DND-41 (cell line): ENCODE measurements around the gene STAG3.
"Not testable (repeated sequence)": the region's sequence is repeated elsewhere in the genome, so short reads cannot be mapped to it uniquely, and the experiment has no call there.

ENCODE experiments used
- ATAC-seq: fragments of 200-7000 bp; cut with Tn5 transposase; 3 replicates; pipeline ENCODE4 v1.9.1; 2021; ENCODE audit warnings: low read depth; ENCODE audit not compliant: insufficient read depth
- DNase-seq: peaks from one replicate; pipeline ENCODE4 v3.0.0-alpha.2; 2020
- H2AFZ ChIP-seq: 2 replicates; pipeline ENCODE4 v1.6.0; 2012; ENCODE audit warnings: low read depth, low read length
- H3K27ac ChIP-seq: 2 replicates; pipeline ENCODE4 v1.5.1; 2012; ENCODE audit warnings: low read length, inconsistent platforms
- H3K27me3 ChIP-seq: fragments of 200-600 bp; sonication (generic); 2 replicates; pipeline ENCODE4 v1.6.0; 2012; ENCODE audit warnings: low read length, mild to moderate bottlenecking, inconsistent platforms; ENCODE audit not compliant: insufficient read depth, poor library complexity
- H3K36me3 ChIP-seq: 2 replicates; pipeline ENCODE4 v1.5.1; 2012; ENCODE audit warnings: low read length, inconsistent platforms; ENCODE audit not compliant: insufficient read depth
- H3K4me1 ChIP-seq: 2 replicates; pipeline ENCODE4 v1.5.1; 2012; ENCODE audit warnings: mild to moderate bottlenecking, low read length; ENCODE audit not compliant: insufficient read depth
- H3K4me2 ChIP-seq: 2 replicates; pipeline ENCODE4 v1.6.0; 2012; ENCODE audit warnings: mild to moderate bottlenecking, moderate library complexity, low read length, inconsistent platforms; ENCODE audit not compliant: insufficient read depth
- H3K4me3 ChIP-seq, 2 experiments: fragments of 200-600 bp in 1 of 2; shearing (Covaris generic) in 1 of 2; 2 replicates each; pipeline ENCODE4 v1.5.1; 2012 to 2016; ENCODE audit warnings: inconsistent platforms in 2 of 2, low read length in 2 of 2, mild to moderate bottlenecking in 2 of 2, low read depth in 1 of 2, moderate library complexity in 1 of 2
- H3K79me2 ChIP-seq: 2 replicates; pipeline ENCODE4 v1.6.0; 2012; ENCODE audit warnings: low read length, inconsistent platforms; ENCODE audit not compliant: insufficient read depth
- H3K9ac ChIP-seq: 2 replicates; pipeline ENCODE4 v1.6.0; 2012; ENCODE audit warnings: low read depth, mild to moderate bottlenecking, inconsistent platforms, low read length, moderate library complexity
- H3K9me3 ChIP-seq: 2 replicates; pipeline ENCODE4 v1.5.1; 2012; ENCODE audit warnings: low read length, moderate library complexity, mild to moderate bottlenecking, inconsistent platforms; ENCODE audit not compliant: insufficient read depth, severe bottlenecking
- H4K20me1 ChIP-seq: 2 replicates; pipeline ENCODE4 v1.6.0; 2012; ENCODE audit warnings: low read length; ENCODE audit not compliant: insufficient read depth
- EZH2 ChIP-seq: IDR thresholded peaks from 3 replicates; pipeline ENCODE4 v1.6.1; 2012; ENCODE audit warnings: borderline replicate concordance, low read depth, mild to moderate bottlenecking, moderate library complexity, low read length, inconsistent platforms; ENCODE audit not compliant: severe bottlenecking
- TF ChIP-seq, protein P1 (sequence below): IDR thresholded peaks from 2 replicates; pipeline ENCODE4 v1.5.1; 2012; ENCODE audit warnings: borderline replicate concordance, low read length, moderate library complexity, mild to moderate bottlenecking; ENCODE audit not compliant: poor library complexity, severe bottlenecking; ENCODE audit errors: extremely low read depth

STAG3 gene

GRCh38 chr7:100213672-100214071 is 36.0 kb downstream of the STAG3 start:
- Histone ChIP-seq H3K79me2 (no peaks in the 10 kb centered on the region), H3K36me3 (no peaks in the 10 kb centered on the region), H3K4me2 (no peak overlapping the region), H3K9ac (no peak overlapping the region), H3K9me3 (no peaks in the 10 kb centered on the region), H3K4me1 (peaks cover 5% of the 10 kb centered on the region), H2AFZ (no peak overlapping the region), H4K20me1 (no peaks in the 10 kb centered on the region), H3K27ac (no peak overlapping the region), H3K4me3 (no peak overlapping the region), H3K27me3 (no peaks in the 10 kb centered on the region)
- DNase-seq (no peak), ATAC-seq (no peak)
- TF ChIP-seq, protein P1, sequence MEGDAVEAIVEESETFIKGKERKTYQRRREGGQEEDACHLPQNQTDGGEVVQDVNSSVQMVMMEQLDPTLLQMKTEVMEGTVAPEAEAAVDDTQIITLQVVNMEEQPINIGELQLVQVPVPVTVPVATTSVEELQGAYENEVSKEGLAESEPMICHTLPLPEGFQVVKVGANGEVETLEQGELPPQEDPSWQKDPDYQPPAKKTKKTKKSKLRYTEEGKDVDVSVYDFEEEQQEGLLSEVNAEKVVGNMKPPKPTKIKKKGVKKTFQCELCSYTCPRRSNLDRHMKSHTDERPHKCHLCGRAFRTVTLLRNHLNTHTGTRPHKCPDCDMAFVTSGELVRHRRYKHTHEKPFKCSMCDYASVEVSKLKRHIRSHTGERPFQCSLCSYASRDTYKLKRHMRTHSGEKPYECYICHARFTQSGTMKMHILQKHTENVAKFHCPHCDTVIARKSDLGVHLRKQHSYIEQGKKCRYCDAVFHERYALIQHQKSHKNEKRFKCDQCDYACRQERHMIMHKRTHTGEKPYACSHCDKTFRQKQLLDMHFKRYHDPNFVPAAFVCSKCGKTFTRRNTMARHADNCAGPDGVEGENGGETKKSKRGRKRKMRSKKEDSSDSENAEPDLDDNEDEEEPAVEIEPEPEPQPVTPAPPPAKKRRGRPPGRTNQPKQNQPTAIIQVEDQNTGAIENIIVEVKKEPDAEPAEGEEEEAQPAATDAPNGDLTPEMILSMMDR, result no peak
- no peak for TF ChIP-seq EZH2

DNA sequence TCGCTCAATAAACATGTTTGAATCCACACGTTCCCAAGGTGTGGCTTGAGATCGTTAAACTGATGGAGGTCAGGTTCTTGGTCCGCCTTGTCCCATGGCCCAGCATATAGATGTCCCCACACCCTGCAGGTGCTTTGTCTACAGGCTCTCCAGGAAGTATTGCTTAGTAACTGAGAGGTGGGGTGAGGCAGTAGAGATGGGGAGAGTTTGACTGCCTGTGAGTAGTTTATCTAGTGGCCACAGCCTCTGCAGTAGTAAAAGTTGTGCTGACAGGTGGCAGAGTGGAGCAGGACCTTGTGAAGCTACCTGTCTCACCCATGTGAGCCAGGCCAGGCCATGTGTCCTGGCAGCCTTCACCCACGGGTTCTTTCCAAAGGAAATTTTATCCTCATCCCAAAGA is 36.6 kb downstream of the STAG3 start:
- not testable (repeated sequence) for H3K27ac ChIP-seq, ATAC-seq, H3K27me3 ChIP-seq, DNase-seq, H3K9ac ChIP-seq, H3K4me1 ChIP-seq, H4K20me1 ChIP-seq, H2AFZ ChIP-seq, H3K4me3 ChIP-seq, H3K9me3 ChIP-seq, H3K79me2 ChIP-seq, H3K4me2 ChIP-seq, H3K36me3 ChIP-seq

DNA sequence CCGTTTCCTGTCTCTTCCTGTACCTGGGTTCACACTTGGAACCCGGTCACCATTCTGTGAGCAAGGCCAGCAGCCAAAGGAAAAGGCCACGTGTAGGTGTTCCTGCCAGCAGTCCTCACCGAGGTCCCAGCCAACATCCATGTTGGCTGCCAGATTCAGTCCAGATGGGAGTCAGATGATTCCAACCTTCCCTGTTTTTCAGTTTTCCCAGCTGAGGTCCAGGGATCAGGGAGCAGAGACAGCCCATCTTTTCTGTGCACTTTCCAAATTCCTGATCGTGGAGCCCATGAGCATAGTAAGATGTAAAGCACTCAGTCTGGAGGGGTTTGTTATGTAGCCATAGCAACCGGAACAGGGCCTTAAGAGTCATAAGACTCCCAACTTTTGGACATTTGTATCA is 38.2 kb downstream of the STAG3 start:
- Histone ChIP-seq H3K4me3 (no peak overlapping the region), H3K36me3 (peaks cover 9% of the 10 kb centered on the region; the same call in 1 of the 2 replicates), H3K27me3 (no peaks in the 10 kb centered on the region), H3K27ac (no peak overlapping the region), H3K9me3 (no peaks in the 10 kb centered on the region), H3K4me2 (no peak overlapping the region), H4K20me1 (no peaks in the 10 kb centered on the region), H3K9ac (no peak overlapping the region), H3K79me2 (no peaks in the 10 kb centered on the region), H3K4me1 (peaks cover 10% of the 10 kb centered on the region), H2AFZ (no peak overlapping the region)
- no peak for ATAC-seq
- TF ChIP-seq EZH2, result no peak
- TF ChIP-seq, protein P1, result no peak
- DNase-seq, result no peak

- H3K27ac ChIP-seq, H3K4me2 ChIP-seq, H4K20me1 ChIP-seq, H3K4me3 ChIP-seq, H3K9me3 ChIP-seq, H3K27me3 ChIP-seq, H3K9ac ChIP-seq, H3K79me2 ChIP-seq, H2AFZ ChIP-seq: not testable (repeated sequence)
- TF ChIP-seq, protein P1, result peak; percentile 58
- DNase-seq, result peak; percentile 83
- H3K4me1 ChIP-seq, result peaks cover 25% of the 10 kb centered on the region
- peaks cover 30% of the 10 kb centered on the region for H3K36me3 ChIP-seq
- ATAC-seq, result peak; percentile 23; the same call in 2 of the 3 replicates
These were observed 40.2 kb downstream of the STAG3 start for GRCh38 chr7:100217934-100218333.
